Prostate gland (tissue), 2 donors: ENCODE data around the gene UCK2. TPM values are rescaled to one million over a fixed set of nuclear protein-coding genes. Genes with fewer than 3 reads are reported as not detected.

Experiments used
- DNase-seq: peaks from one replicate; pipeline ENCODE4 v3.0.0-alpha.2; 2019; ENCODE audit warnings: low spot score
- H3K27ac ChIP-seq, 2 donors: fragments of 200-600 bp; sonication (generic); 2 replicates each; pipeline ENCODE4 v1.5.1; 2017 to 2019
- H3K27me3 ChIP-seq: fragments of 200-600 bp; sonication (generic); replicated peaks from 2 replicates; pipeline ENCODE4 v1.5.1; 2019; ENCODE audit not compliant: insufficient read depth
- H3K36me3 ChIP-seq, 2 donors: fragments of 200-600 bp; sonication (generic); 1 replicate in 1 of 2; 2 replicates in 1 of 2; pipeline versions ENCODE4 v1.5.1 to v1.8.1; 2017 to 2019
- H3K4me1 ChIP-seq: fragments of 200-600 bp; sonication (generic); replicated peaks from 2 replicates; pipeline ENCODE4 v1.5.1; 2019
- H3K4me3 ChIP-seq, 2 donors: fragments of 200-600 bp; sonication (generic); 2 replicates each; pipeline ENCODE4 v1.5.1; 2017 to 2019
- H3K9me3 ChIP-seq: fragments of 200-600 bp; sonication (generic); 2 replicates; pipeline ENCODE4 v1.5.1; 2017
- POLR2A ChIP-seq: fragments of 450-650 bp; IDR thresholded peaks from one replicate; pipeline ENCODE4 v1.6.1; 2016; ENCODE audit warnings: antibody characterized with exemption, mild to moderate bottlenecking
- POLR2AphosphoS5 ChIP-seq: sonication (generic); formaldehyde crosslinking; IDR thresholded peaks from one replicate; pipeline ENCODE4 v1.6.1; 2017; ENCODE audit warnings: antibody characterized with exemption
- WGBS: methylation state at CpG from one replicate; pipeline ENCODE4 v1.1.5; 2018; 5-methylcytosine and 5-hydroxymethylcytosine counted together
- intact Hi-C: fragments of 100-400 bp; cut with DNase I; formaldehyde crosslinking; loops from one replicate; pipeline ENCODE4 v1.14.2; 2022
- total RNA-seq, 2 donors: library from RNA; depleted of rRNA; stranded (reverse); fragments of >200 nt; gene quantifications; one replicate each; pipeline ENCODE4 v1.1.0, GENCODE V29; 2016
- TF ChIP-seq, protein P1 (sequence below), 4 experiments: fragments of 200-600 bp in 2 of 4; fragments of 450-650 bp in 2 of 4; sonication (generic) in 2 of 4; IDR thresholded peaks; 1 replicate in 3 of 4; 2 replicates in 1 of 4; pipeline ENCODE4 v1.5.1; 2016 to 2019; ENCODE audit warnings: antibody characterized with exemption in 4 of 4, mild to moderate bottlenecking in 2 of 4, moderate library complexity in 2 of 4

Gene UCK2
- total RNA-seq, 2 donors from 2014 or later: 23.8 to 25.9 TPM

DNA sequence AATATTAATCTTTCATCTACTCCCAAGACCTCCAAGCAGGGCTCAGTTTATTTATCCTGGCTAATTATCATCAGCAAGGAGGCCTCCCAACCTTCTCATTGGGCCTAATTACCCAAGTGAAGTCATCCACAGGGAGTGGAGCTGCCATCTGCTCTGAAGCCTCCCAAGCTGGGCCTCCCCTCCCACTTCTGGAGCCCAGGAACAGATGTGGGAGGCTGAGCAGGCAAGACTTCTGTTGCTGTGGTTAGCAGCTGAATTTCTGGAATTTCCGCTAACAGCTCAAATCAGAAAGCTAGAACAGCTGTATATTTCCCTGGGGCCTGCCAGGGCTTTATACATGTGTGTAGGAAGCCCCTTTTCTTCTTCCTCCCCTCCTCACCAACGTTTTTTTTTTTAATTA is 127.5 kb downstream of the UCK2 start:
- 55% methylated on average over 2 of the region's 2 CpGs for WGBS
- Histone ChIP-seq H3K36me3 (no peaks in the 10 kb centered on the region), H3K4me3 (no peak overlapping the region), H3K27ac (no peak overlapping the region), H3K4me1 (no peaks in the 10 kb centered on the region), H3K27me3 (no peaks in the 10 kb centered on the region), H3K9me3 (no peaks in the 10 kb centered on the region)
- no peak for DNase-seq
- TF ChIP-seq POLR2A: no peak
- TF ChIP-seq, protein P1, sequence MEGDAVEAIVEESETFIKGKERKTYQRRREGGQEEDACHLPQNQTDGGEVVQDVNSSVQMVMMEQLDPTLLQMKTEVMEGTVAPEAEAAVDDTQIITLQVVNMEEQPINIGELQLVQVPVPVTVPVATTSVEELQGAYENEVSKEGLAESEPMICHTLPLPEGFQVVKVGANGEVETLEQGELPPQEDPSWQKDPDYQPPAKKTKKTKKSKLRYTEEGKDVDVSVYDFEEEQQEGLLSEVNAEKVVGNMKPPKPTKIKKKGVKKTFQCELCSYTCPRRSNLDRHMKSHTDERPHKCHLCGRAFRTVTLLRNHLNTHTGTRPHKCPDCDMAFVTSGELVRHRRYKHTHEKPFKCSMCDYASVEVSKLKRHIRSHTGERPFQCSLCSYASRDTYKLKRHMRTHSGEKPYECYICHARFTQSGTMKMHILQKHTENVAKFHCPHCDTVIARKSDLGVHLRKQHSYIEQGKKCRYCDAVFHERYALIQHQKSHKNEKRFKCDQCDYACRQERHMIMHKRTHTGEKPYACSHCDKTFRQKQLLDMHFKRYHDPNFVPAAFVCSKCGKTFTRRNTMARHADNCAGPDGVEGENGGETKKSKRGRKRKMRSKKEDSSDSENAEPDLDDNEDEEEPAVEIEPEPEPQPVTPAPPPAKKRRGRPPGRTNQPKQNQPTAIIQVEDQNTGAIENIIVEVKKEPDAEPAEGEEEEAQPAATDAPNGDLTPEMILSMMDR (IDR thresholded peaks at IDR 0.05): no peak
- no peak for TF ChIP-seq POLR2AphosphoS5
- intact Hi-C loops: no loop called here

GRCh38 chr1:165958306-165958705 is 130.9 kb downstream of the UCK2 start:
- Histone ChIP-seq H3K36me3 (no peaks in the 10 kb centered on the region), H3K9me3 (no peaks in the 10 kb centered on the region), H3K27ac (no peak overlapping the region), H3K4me3 (no peak overlapping the region), H3K27me3 (no peaks in the 10 kb centered on the region), H3K4me1 (no peaks in the 10 kb centered on the region)
- DNase-seq: no peak
- TF ChIP-seq, protein P1 (IDR thresholded peaks at IDR 0.05): no peak
- no peak for TF ChIP-seq POLR2A
- TF ChIP-seq POLR2AphosphoS5: no peak
- intact Hi-C loops: no loop called here

GRCh38 chr1:165960136-165960535 is 132.7 kb downstream of the UCK2 start:
- no peak for DNase-seq
- Histone ChIP-seq H3K27me3 (no peaks in the 10 kb centered on the region), H3K27ac (no peak overlapping the region), H3K4me1 (no peaks in the 10 kb centered on the region), H3K36me3 (no peaks in the 10 kb centered on the region), H3K4me3 (no peak overlapping the region), H3K9me3 (no peaks in the 10 kb centered on the region)
- WGBS: 91% methylated on average over 2 of the region's 2 CpGs
- intact Hi-C loops: no loop called here
- TF ChIP-seq, protein P1 (IDR thresholded peaks at IDR 0.05): no peak
- TF ChIP-seq POLR2A: no peak
- TF ChIP-seq POLR2AphosphoS5: no peak

GRCh38 chr1:165960881-165961280 is 133.5 kb downstream of the UCK2 start:
- no peaks in the 10 kb centered on the region for H3K4me1 ChIP-seq
- no peaks in the 10 kb centered on the region for H3K36me3 ChIP-seq
- intact Hi-C loops: no loop called here
- no peaks in the 10 kb centered on the region for H3K27me3 ChIP-seq
- no peak for DNase-seq
- H3K27ac ChIP-seq: no peak overlapping the region
- TF ChIP-seq POLR2A (no peak), POLR2AphosphoS5 (no peak)
- TF ChIP-seq, protein P1 (IDR thresholded peaks at IDR 0.05): no peak
- H3K9me3 ChIP-seq: no peaks in the 10 kb centered on the region
- WGBS: 50% methylated on average over 2 of the region's 2 CpGs
- H3K4me3 ChIP-seq: no peak overlapping the region

Other genes with a start within 250 kb of the UCK2 start
- gene MGST3, start 196.4 kb upstream of the UCK2 start, total RNA-seq: 100 to 1,000 TPM; 209 to 270 TPM
- 100 to 1,000 TPM; 172 to 206 TPM for gene ALDH9A1, start 129.1 kb upstream of the UCK2 start, total RNA-seq
- 100 to 1,000 TPM in 1 of 2 donors, 10 to 100 TPM in 1; 90.8 to 120 TPM for gene TMCO1, start 58.7 kb upstream of the UCK2 start, total RNA-seq